Mesodermal cell (in vitro differentiated cells): ENCODE measurements around the gene BHLHE40.

ENCODE experiments used
- H3K27ac ChIP-seq: 2 replicates; pipeline ENCODE4 v1.7.0; 2013; ENCODE audit warnings: mild to moderate bottlenecking, low read depth, low read length, moderate library complexity; ENCODE audit not compliant: severe bottlenecking
- H3K36me3 ChIP-seq: 2 replicates; pipeline ENCODE4 v1.7.1; 2013; ENCODE audit warnings: mild to moderate bottlenecking, low read length, moderate library complexity; ENCODE audit not compliant: control insufficient read depth, insufficient read depth
- H3K4me1 ChIP-seq: one replicate; pipeline ENCODE4 v1.7.1; 2013; ENCODE audit warnings: mild to moderate bottlenecking, low read length; ENCODE audit not compliant: insufficient read depth, control insufficient read depth, poor library complexity, severe bottlenecking
- H3K4me3 ChIP-seq: 2 replicates; pipeline ENCODE4 v1.7.0; 2013; ENCODE audit warnings: low read length, control low read depth, mild to moderate bottlenecking; ENCODE audit not compliant: insufficient read depth, poor library complexity, severe bottlenecking; ENCODE audit errors: extremely low read depth
- H3K9me3 ChIP-seq: 2 replicates; pipeline ENCODE4 v1.7.1; 2013; ENCODE audit warnings: mild to moderate bottlenecking, low read length, moderate library complexity; ENCODE audit not compliant: control insufficient read depth
- WGBS, 2 experiments: methylation state at CpG; one replicate each; pipeline ENCODE4 v1.1.5; 2013; ENCODE audit warnings: missing lambda C conversion rate in 2 of 2; ENCODE audit not compliant: insufficient coverage in 2 of 2; 5-methylcytosine and 5-hydroxymethylcytosine counted together

BHLHE40 gene

GRCh38 chr3:5022187-5022965, 43.1 kb downstream of the BHLHE40 start:
- H3K36me3 ChIP-seq, result no peaks in the 10 kb centered on the region
- WGBS, 2 experiments, result 87 to 100% methylated on average over 4 of the region's 6 CpGs
- peak overlapping the region; percentile 95 for H3K27ac ChIP-seq
- no peaks in the 10 kb centered on the region for H3K9me3 ChIP-seq
- peaks cover 71% of the 10 kb centered on the region for H3K4me1 ChIP-seq
- H3K4me3 ChIP-seq, result no peak overlapping the region

DNA sequence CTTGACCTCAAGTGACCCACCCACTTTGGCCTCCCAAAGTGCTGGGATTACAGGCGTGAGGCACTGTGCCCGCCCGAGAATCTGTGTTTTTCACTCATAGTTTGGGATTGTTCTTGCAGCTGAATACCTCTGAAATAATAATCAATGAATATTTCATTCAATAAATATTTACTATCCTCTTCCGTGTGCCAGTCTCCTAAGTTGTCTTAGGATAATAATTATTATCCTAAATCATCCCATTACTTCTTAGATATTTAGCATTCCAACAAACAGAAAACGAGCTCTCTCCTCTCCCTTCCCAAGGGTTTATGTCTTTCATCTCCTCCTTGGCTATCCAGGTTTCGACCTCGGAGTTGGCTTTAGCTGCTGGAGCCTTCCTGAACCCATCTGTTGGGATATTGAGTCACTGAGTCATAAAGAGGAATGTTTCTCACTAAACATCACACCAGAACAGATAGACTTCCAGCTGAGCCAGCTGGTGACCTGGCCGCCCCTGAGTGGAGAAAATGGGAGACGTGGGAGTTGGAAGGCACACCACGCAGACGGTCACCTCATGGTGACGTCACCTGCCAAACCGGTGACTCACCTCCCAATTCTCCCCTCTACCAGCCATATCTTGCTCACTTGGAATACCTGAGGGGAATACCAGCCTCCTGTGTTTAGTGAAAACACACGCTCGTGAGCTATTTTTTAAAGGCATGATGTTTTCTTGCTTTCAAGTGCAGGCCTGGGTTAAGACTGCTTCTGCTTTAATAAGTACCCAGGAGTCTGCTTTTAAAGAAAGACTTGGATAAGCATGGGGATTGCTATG, 43.9 kb downstream of the BHLHE40 start:
- Histone ChIP-seq H3K4me3 (no peak overlapping the region), H3K27ac (peak overlapping the region; percentile 95), H3K9me3 (no peaks in the 10 kb centered on the region), H3K36me3 (no peaks in the 10 kb centered on the region), H3K4me1 (peaks cover 64% of the 10 kb centered on the region)
- 10 to 43% methylated on average over 2 to 5 of the region's 15 CpGs for WGBS, 2 experiments

DNA sequence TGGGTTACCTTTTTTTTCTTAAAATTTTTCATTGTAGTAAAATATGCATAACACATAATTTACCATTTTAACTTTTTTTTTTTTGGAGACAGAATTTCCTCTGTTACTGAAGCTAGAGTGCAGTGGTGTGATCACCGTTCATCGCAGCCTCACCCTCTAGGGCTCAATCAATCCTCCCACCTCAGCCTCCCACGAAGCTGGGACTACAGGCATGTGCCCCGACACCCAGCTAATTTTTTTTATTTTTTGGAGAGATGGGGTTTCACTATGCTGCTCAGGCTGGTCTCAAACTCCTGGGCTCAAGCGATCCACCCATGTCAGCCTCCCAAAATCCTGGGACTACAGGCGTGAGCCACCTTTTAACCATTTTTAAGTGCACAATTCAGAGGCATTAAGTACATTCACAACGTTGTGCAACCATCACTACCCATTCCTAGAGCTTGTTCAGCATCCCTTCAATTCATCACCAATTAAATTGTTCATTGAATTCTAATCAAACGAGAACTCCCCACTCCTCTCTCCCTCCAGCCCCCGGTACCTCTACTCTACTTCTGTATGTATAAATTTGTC, 44.6 kb downstream of the BHLHE40 start:
- WGBS, 2 experiments, result 84 to 93% methylated on average over 2 to 5 of the region's 9 CpGs
- Histone ChIP-seq H3K9me3 (no peaks in the 10 kb centered on the region), H3K27ac (peak overlapping the region; percentile 95), H3K4me3 (no peak overlapping the region), H3K36me3 (no peaks in the 10 kb centered on the region), H3K4me1 (peaks cover 58% of the 10 kb centered on the region)

DNA sequence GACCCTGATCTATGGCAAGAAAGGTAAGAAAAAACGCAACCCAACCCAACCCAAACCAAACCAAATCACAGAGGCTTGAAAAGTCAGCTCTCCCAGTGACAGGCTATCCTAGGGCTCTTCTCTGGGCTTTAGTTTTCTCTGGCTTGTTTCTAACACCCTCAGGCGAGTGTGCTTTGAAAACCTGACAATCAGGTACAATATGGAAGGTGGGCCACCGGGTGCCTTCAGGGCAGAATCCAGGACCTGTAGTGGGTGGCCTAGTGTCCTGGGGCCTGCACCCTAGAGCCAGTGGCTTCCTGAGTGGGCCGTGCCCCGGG, 46.8 kb downstream of the BHLHE40 start:
- Histone ChIP-seq H3K9me3 (no peaks in the 10 kb centered on the region), H3K27ac (peak overlapping the region; percentile 97), H3K36me3 (no peaks in the 10 kb centered on the region), H3K4me3 (no peak overlapping the region), H3K4me1 (peaks cover 42% of the 10 kb centered on the region)
- WGBS, 2 experiments, result 29 to 60% methylated on average over 4 of the region's 5 CpGs

DNA sequence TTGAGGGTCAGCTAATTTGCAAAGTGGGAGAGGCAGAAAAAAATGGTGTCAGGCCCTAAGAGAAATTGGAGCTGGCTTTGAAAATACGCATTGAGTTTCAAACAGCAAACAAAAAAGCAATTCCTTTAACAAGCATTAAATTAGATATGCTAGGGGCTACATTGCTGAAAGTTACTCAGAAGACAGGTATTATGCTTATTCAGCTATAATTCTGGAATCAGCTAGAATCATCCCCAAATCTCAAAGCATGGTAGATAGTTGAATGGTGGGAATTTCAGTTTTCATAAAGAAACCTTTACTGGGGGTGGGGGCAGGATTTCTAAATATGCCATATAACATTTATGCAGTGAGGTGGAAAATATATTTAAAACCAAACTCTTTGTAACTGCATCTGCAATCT, 50.5 kb downstream of the BHLHE40 start:
- no peaks in the 10 kb centered on the region for H3K9me3 ChIP-seq
- H3K4me1 ChIP-seq, result peaks cover 15% of the 10 kb centered on the region
- H3K36me3 ChIP-seq, result no peaks in the 10 kb centered on the region
- WGBS, 2 experiments, result no CpG with 5 or more reads among the region's 1 CpG
- H3K4me3 ChIP-seq, result no peak overlapping the region
- no peak overlapping the region for H3K27ac ChIP-seq

DNA sequence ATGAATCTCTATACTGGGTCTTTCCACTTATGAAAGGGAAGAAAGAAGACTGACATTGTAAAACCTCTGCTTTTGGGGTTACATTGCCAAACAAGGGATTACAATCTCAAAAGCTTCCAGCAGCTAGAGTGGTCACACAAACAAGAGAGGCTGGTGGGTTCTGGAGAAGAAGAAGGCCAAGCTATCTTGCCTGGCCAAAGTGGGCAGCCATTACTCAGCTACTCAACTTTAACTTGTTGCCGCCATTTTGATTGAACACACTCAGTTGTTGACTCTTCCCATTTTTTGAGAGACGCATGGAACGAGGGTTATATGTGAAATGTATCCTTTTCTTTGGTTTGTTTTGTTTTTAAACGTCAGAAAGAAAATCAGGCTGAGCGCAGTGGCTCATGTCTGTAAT, 50.9 kb downstream of the BHLHE40 start:
- 93 to 100% methylated on average over 3 to 4 of the region's 5 CpGs for WGBS, 2 experiments
- Histone ChIP-seq H3K9me3 (no peaks in the 10 kb centered on the region), H3K4me1 (peaks cover 10% of the 10 kb centered on the region), H3K27ac (no peak overlapping the region), H3K4me3 (no peak overlapping the region), H3K36me3 (no peaks in the 10 kb centered on the region)

DNA sequence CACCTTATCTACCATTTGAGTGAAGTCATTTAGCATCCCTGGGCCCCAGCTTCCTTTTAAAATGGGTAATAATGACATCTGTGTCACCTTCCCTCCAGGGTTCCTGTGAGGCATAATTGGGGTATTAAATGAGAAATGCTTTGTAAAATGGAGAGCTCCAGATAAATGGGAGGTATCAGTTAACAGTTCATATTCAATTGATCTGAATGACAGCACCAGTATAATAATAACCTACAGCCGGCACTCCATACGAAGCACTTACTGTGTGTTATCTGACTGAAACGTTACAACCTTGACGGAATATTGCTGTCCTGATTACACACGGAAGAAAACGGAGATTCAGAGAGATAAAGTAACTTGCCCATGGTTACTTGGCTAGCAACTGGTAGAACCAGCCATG, 53.6 kb downstream of the BHLHE40 start:
- H3K27ac ChIP-seq, result no peak overlapping the region
- no peaks in the 10 kb centered on the region for H3K36me3 ChIP-seq
- H3K9me3 ChIP-seq, result no peaks in the 10 kb centered on the region
- WGBS, 2 experiments, result 91 to 92% methylated on average over 6 of the region's 6 CpGs
- no peaks in the 10 kb centered on the region for H3K4me1 ChIP-seq
- no peak overlapping the region for H3K4me3 ChIP-seq
